Ishikawa (cell line): Measurements from ENCODE around the gene TNPO2.

Experiments
- EGR1 ChIP-seq: IDR thresholded peaks from 2 replicates; pipeline ENCODE4 v1.6.1; 2012
- EP300 ChIP-seq: IDR thresholded peaks from 2 replicates; pipeline ENCODE4 v1.6.1; 2012; ENCODE audit warnings: borderline replicate concordance
- NFIC ChIP-seq: IDR thresholded peaks from 2 replicates; pipeline ENCODE4 v1.6.1; 2012
- RAD21 ChIP-seq: IDR thresholded peaks from 2 replicates; pipeline ENCODE4 v1.6.1; 2012; ENCODE audit warnings: low read depth
- REST ChIP-seq: IDR thresholded peaks from 2 replicates; pipeline ENCODE4 v1.6.1; 2012; ENCODE audit warnings: low read depth, mild to moderate bottlenecking
- TAF1 ChIP-seq: IDR thresholded peaks from 2 replicates; pipeline ENCODE4 v1.6.1; 2012; ENCODE audit warnings: low read depth, mild to moderate bottlenecking
- TCF12 ChIP-seq: IDR thresholded peaks from 2 replicates; pipeline ENCODE4 v1.6.1; 2012; ENCODE audit warnings: low read depth
- TEAD4 ChIP-seq: IDR thresholded peaks from 2 replicates; pipeline ENCODE4 v1.6.1; 2012
- USF1 ChIP-seq: IDR thresholded peaks from 2 replicates; pipeline ENCODE4 v1.6.1; 2012
- ZBTB7A ChIP-seq: IDR thresholded peaks from 2 replicates; pipeline ENCODE4 v1.6.1; 2012; ENCODE audit warnings: low read depth
- TF ChIP-seq, protein P1 (sequence below): IDR thresholded peaks from 2 replicates; pipeline ENCODE4 v1.6.1; 2012

- TF ChIP-seq USF1 (no peak), EP300 (no peak), TEAD4 (no peak), RAD21 (no peak), REST (no peak), TCF12 (no peak), NFIC (no peak), EGR1 (no peak), TAF1 (no peak), ZBTB7A (no peak)
- TF ChIP-seq, protein P1, sequence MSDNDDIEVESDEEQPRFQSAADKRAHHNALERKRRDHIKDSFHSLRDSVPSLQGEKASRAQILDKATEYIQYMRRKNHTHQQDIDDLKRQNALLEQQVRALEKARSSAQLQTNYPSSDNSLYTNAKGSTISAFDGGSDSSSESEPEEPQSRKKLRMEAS, result no peak
These were observed 51.0 kb downstream of the TNPO2 start for GRCh38 chr19:12672744-12673143.
